ENCODE results near the gene NARS2. TPM values are rescaled to one million over a fixed set of nuclear protein-coding genes. Genes with fewer than 3 reads are reported as not detected.
"Not testable (repeated sequence)": the region's sequence is repeated elsewhere in the genome, so short reads cannot be mapped to it uniquely, and the experiment has no call there.

The NARS2 gene
- total RNA-seq, 1 donor from 2014 or later: 24.7 TPM

DNA sequence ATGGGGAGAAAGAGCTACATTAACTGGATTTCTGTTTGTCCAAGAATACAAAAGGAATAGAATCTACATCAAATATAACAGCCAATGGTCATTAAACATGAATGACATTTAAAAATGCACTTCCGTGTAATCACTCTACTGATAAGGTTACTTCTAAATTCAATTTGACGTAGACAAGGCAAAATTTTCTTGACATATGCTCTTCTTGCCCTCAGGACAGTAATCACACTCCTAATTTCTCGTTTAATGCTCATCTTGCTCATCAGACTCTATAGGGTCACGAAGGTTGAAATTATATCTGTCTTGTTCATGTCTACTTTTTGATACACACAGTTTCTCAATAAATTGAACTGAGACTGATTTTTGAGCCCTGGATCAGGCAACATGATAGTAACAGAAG, 58.4 kb downstream of the NARS2 start:
- Mint-ChIP-seq H3K27ac (no peak overlapping the region), H3K9me3 (ENCODE audit: low read depth) (peaks cover 5% of the 10 kb centered on the region)
- TF ChIP-seq, protein P1, sequence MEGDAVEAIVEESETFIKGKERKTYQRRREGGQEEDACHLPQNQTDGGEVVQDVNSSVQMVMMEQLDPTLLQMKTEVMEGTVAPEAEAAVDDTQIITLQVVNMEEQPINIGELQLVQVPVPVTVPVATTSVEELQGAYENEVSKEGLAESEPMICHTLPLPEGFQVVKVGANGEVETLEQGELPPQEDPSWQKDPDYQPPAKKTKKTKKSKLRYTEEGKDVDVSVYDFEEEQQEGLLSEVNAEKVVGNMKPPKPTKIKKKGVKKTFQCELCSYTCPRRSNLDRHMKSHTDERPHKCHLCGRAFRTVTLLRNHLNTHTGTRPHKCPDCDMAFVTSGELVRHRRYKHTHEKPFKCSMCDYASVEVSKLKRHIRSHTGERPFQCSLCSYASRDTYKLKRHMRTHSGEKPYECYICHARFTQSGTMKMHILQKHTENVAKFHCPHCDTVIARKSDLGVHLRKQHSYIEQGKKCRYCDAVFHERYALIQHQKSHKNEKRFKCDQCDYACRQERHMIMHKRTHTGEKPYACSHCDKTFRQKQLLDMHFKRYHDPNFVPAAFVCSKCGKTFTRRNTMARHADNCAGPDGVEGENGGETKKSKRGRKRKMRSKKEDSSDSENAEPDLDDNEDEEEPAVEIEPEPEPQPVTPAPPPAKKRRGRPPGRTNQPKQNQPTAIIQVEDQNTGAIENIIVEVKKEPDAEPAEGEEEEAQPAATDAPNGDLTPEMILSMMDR (IDR thresholded peaks at IDR 0.05; ENCODE audit: unreplicated experiment): no peak

GRCh38 chr11:78514922-78515502, 59.7 kb downstream of the NARS2 start:
- peaks cover 13% of the 10 kb centered on the region for H3K9me3 Mint-ChIP-seq (ENCODE audit: low read depth)
- TF ChIP-seq, protein P1 (IDR thresholded peaks at IDR 0.05; ENCODE audit: unreplicated experiment): no peak
- no peaks in the 10 kb centered on the region for H3K4me1 Mint-ChIP-seq (ENCODE audit: low read depth)
- DNase-seq (ENCODE audit: low spot score, unreplicated experiment): no peak
- no peak overlapping the region for H3K4me3 Mint-ChIP-seq (ENCODE audit: low read depth)
- H3K27me3 Mint-ChIP-seq: no peaks in the 10 kb centered on the region
- H3K27ac Mint-ChIP-seq: no peak overlapping the region
- peaks cover 16% of the 10 kb centered on the region for H3K36me3 Mint-ChIP-seq (ENCODE audit: insufficient read depth)

More for the DNA sequence above, 58.4 kb downstream of the NARS2 start:
- Mint-ChIP-seq H3K27me3 (no peaks in the 10 kb centered on the region), H3K4me3 (ENCODE audit: low read depth) (no peak overlapping the region), H3K36me3 (ENCODE audit: insufficient read depth) (peaks cover 7% of the 10 kb centered on the region), H3K4me1 (ENCODE audit: low read depth) (no peaks in the 10 kb centered on the region)
- DNase-seq (ENCODE audit: low spot score, unreplicated experiment): no peak

DNA sequence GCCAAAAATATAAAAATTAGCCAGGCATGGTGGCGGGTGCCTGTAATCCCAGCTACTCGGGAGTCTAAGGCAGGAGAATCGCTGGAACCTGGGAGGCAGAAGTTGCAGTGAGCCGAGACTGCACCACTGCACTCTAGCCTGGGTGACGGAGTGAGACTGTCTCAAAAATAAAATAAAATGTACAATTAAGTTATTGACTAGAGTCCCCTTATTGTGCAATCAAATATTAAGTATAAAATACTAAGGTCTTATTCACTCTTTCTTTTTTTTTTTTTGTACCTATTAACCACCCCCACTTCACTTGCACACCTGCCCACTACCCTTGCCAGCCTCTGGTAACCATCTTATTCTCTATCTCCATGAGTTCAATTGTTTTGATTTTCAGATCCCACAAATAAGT, 61.6 kb downstream of the NARS2 start:
- not testable (repeated sequence) for H3K27ac Mint-ChIP-seq; DNase-seq (ENCODE audit: low spot score, unreplicated experiment); H3K27me3 Mint-ChIP-seq; H3K4me3 Mint-ChIP-seq (ENCODE audit: low read depth); H3K4me1 Mint-ChIP-seq (ENCODE audit: low read depth)
- H3K9me3 Mint-ChIP-seq (ENCODE audit: low read depth): peaks cover 14% of the 10 kb centered on the region
- H3K36me3 Mint-ChIP-seq (ENCODE audit: insufficient read depth): peaks cover 18% of the 10 kb centered on the region

DNA sequence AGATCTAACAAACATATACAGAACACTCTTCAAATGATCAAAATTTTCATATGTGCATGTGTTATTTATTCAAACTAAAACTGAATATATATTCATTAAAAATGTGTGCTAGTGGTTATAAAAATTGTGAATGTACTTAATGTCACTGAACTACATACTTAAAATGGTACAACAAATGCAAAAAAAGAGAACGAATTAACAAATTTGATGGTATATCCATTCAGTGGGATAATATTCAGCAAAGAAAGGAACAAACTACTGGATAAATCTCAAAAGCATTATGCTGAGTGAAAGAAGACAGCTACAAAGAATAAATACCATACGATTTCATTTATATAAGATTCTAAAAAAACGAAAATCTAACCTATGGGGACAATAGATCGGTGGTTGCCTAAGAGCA, 64.1 kb downstream of the NARS2 start:
- H3K9me3 Mint-ChIP-seq (ENCODE audit: low read depth): peaks cover 14% of the 10 kb centered on the region
- H3K36me3 Mint-ChIP-seq (ENCODE audit: insufficient read depth): peaks cover 22% of the 10 kb centered on the region
- no peaks in the 10 kb centered on the region for H3K27me3 Mint-ChIP-seq
- TF ChIP-seq, protein P1 (IDR thresholded peaks at IDR 0.05; ENCODE audit: unreplicated experiment): no peak
- DNase-seq (ENCODE audit: low spot score, unreplicated experiment): no peak
- H3K4me3 Mint-ChIP-seq (ENCODE audit: low read depth): no peak overlapping the region
- no peak overlapping the region for H3K27ac Mint-ChIP-seq
- H3K4me1 Mint-ChIP-seq (ENCODE audit: low read depth): peaks cover 6% of the 10 kb centered on the region

- no peak for DNase-seq (ENCODE audit: low spot score, unreplicated experiment)
- no peak overlapping the region for H3K27ac Mint-ChIP-seq
- peaks cover 22% of the 10 kb centered on the region for H3K36me3 Mint-ChIP-seq (ENCODE audit: insufficient read depth)
- H3K9me3 Mint-ChIP-seq (ENCODE audit: low read depth): peaks cover 14% of the 10 kb centered on the region
- peaks cover 10% of the 10 kb centered on the region for H3K4me1 Mint-ChIP-seq (ENCODE audit: low read depth)
- no peak overlapping the region for H3K4me3 Mint-ChIP-seq (ENCODE audit: low read depth)
- TF ChIP-seq, protein P1 (IDR thresholded peaks at IDR 0.05; ENCODE audit: unreplicated experiment): no peak
- no peaks in the 10 kb centered on the region for H3K27me3 Mint-ChIP-seq
Measured at GRCh38 chr11:78510025-78510596, 64.6 kb downstream of the NARS2 start.

DNA sequence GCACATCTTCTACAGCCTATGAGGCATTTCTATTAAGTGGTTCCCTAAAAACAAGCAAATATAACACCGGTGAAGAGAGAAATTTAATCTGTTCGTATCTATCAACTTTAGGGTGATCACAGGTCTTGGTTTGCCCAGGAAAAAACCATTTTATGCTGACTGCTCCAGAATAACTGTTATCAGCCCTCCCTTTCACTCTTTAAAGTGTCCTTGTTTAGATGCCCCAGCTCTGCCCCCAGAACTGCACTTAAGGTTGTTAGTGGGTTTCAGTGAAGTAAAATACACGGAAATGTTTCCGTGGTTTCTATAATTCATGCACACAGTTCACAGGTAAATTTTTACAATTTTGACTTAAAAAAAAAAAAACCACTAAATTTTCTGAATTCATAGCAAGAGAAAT, 70.0 kb downstream of the NARS2 start:
- H3K36me3 Mint-ChIP-seq (ENCODE audit: insufficient read depth): peaks cover 8% of the 10 kb centered on the region

More for the DNA sequence above, 70.0 kb downstream of the NARS2 start:
- Mint-ChIP-seq H3K27me3 (no peaks in the 10 kb centered on the region), H3K27ac (no peak overlapping the region), H3K9me3 (ENCODE audit: low read depth) (peaks cover 2% of the 10 kb centered on the region), H3K4me3 (ENCODE audit: low read depth) (no peak overlapping the region), H3K4me1 (ENCODE audit: low read depth) (peaks cover 10% of the 10 kb centered on the region)
- TF ChIP-seq, protein P1 (IDR thresholded peaks at IDR 0.05; ENCODE audit: unreplicated experiment): no peak
- DNase-seq (ENCODE audit: low spot score, unreplicated experiment): no peak
